Measurements from ENCODE around the gene GAGE12F.
"Not testable (repeated sequence)": the region's sequence is repeated elsewhere in the genome, so short reads cannot be mapped to it uniquely, and the experiment has no call there.

Gene GAGE12F, protein sequence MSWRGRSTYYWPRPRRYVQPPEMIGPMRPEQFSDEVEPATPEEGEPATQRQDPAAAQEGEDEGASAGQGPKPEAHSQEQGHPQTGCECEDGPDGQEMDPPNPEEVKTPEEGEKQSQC

DNA sequence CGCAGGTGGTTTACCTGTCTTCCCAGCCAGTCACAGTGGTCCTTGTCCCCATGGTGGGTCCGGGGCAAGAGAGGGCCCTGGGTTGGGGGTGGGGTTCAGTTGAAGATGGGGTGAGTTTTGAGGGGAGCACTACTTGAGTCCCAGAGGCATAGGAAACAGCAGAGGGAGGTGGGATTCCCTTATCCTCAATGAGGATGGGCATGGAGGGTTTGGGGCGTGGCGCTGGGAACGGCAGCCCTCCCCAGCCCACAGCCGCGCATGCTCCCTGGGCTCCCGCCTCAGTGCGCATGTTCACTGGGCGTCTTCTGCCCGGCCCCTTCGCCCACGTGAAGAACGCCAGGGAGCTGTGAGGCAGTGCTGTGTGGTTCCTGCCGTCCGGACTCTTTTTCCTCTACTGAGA, at the start of gene GAGE12F:
GAGE12F (plus strand) TSS at position 301 of the 400 bp plus-strand sequence. CDS start 1,155 bp downstream, outside the sequence.
- not testable (repeated sequence) for DNase-seq (ENCODE audit: low spot score)

DNA sequence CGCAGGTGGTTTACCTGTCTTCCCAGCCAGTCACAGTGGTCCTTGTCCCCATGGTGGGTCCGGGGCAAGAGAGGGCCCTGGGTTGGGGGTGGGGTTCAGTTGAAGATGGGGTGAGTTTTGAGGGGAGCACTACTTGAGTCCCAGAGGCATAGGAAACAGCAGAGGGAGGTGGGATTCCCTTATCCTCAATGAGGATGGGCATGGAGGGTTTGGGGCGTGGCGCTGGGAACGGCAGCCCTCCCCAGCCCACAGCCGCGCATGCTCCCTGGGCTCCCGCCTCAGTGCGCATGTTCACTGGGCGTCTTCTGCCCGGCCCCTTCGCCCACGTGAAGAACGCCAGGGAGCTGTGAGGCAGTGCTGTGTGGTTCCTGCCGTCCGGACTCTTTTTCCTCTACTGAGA, 28.8 kb upstream of the GAGE12F start, which contains the start of gene GAGE12C:
GAGE12C (plus strand) TSS at position 301 of the 400 bp plus-strand sequence. CDS start 1,155 bp downstream, outside the sequence.
- DNase-seq (ENCODE audit: low spot score), result not testable (repeated sequence)

DNA sequence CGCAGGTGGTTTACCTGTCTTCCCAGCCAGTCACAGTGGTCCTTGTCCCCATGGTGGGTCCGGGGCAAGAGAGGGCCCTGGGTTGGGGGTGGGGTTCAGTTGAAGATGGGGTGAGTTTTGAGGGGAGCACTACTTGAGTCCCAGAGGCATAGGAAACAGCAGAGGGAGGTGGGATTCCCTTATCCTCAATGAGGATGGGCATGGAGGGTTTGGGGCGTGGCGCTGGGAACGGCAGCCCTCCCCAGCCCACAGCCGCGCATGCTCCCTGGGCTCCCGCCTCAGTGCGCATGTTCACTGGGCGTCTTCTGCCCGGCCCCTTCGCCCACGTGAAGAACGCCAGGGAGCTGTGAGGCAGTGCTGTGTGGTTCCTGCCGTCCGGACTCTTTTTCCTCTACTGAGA, 19.2 kb upstream of the GAGE12F start, which contains the start of gene GAGE12D:
GAGE12D (plus strand) TSS at position 301 of the 400 bp plus-strand sequence. CDS start 1,155 bp downstream, outside the sequence.
- DNase-seq (ENCODE audit: low spot score), result not testable (repeated sequence)

DNA sequence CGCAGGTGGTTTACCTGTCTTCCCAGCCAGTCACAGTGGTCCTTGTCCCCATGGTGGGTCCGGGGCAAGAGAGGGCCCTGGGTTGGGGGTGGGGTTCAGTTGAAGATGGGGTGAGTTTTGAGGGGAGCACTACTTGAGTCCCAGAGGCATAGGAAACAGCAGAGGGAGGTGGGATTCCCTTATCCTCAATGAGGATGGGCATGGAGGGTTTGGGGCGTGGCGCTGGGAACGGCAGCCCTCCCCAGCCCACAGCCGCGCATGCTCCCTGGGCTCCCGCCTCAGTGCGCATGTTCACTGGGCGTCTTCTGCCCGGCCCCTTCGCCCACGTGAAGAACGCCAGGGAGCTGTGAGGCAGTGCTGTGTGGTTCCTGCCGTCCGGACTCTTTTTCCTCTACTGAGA, 9.7 kb upstream of the GAGE12F start, which contains the start of gene GAGE12E:
GAGE12E (plus strand) TSS at position 301 of the 400 bp plus-strand sequence. CDS start 1,155 bp downstream, outside the sequence.
- not testable (repeated sequence) for DNase-seq (ENCODE audit: low spot score)

DNA sequence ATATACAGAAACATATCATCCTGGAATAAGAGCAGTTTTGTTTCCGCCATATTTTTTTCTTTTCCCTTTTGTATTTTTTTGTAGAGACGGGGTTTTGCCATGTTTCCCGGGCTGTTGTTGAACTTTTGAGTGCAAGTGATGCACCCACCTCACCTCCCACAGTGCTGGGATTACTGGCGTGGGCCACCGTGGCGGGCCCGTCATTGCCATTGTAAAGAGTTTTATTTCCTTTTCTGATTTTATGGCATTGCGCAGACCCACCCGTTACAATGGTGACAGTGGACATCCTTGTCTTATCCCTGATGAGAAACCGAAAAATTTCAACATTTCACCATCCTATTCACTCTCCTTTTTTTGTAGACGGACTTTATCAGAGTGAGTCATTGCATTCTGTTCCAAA, 8.1 kb downstream of the GAGE12F start:
- not testable (repeated sequence) for DNase-seq (ENCODE audit: low spot score)

DNA sequence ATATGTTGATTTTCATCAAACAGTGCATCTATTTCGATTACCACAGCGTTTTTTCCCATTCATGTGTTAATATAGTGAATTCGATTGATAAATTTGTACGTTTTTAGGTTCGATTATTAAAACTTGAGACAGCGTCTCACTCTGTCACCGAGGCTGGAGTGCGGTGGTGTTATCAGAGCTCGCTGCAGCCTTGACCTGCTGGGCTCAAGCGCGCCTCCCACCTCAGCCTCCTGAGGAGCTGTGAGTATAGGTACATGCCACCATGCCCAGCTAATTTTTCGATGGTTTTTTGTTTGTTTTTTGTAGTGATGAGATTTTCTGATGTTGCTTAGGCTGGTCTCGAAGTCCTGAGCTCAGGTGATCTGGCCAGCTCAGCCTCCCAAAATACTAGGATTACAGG, 8.5 kb downstream of the GAGE12F start:
- DNase-seq (ENCODE audit: low spot score), result not testable (repeated sequence)

DNA sequence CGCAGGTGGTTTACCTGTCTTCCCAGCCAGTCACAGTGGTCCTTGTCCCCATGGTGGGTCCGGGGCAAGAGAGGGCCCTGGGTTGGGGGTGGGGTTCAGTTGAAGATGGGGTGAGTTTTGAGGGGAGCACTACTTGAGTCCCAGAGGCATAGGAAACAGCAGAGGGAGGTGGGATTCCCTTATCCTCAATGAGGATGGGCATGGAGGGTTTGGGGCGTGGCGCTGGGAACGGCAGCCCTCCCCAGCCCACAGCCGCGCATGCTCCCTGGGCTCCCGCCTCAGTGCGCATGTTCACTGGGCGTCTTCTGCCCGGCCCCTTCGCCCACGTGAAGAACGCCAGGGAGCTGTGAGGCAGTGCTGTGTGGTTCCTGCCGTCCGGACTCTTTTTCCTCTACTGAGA, 9.5 kb downstream of the GAGE12F start, which contains the start of gene GAGE12G:
GAGE12G (plus strand) TSS at position 301 of the 400 bp plus-strand sequence. CDS start 1,155 bp downstream, outside the sequence.
- DNase-seq (ENCODE audit: low spot score), result not testable (repeated sequence)

DNA sequence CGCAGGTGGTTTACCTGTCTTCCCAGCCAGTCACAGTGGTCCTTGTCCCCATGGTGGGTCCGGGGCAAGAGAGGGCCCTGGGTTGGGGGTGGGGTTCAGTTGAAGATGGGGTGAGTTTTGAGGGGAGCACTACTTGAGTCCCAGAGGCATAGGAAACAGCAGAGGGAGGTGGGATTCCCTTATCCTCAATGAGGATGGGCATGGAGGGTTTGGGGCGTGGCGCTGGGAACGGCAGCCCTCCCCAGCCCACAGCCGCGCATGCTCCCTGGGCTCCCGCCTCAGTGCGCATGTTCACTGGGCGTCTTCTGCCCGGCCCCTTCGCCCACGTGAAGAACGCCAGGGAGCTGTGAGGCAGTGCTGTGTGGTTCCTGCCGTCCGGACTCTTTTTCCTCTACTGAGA, 19.0 kb downstream of the GAGE12F start, which contains the start of gene GAGE12H:
GAGE12H (plus strand) TSS at position 301 of the 400 bp plus-strand sequence. CDS start 1,155 bp downstream, outside the sequence.
- DNase-seq (ENCODE audit: low spot score), result not testable (repeated sequence)

DNA sequence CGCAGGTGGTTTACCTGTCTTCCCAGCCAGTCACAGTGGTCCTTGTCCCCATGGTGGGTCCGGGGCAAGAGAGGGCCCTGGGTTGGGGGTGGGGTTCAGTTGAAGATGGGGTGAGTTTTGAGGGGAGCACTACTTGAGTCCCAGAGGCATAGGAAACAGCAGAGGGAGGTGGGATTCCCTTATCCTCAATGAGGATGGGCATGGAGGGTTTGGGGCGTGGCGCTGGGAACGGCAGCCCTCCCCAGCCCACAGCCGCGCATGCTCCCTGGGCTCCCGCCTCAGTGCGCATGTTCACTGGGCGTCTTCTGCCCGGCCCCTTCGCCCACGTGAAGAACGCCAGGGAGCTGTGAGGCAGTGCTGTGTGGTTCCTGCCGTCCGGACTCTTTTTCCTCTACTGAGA, 28.6 kb downstream of the GAGE12F start, which contains the start of gene GAGE2A:
GAGE2A (plus strand) TSS at position 301 of the 400 bp plus-strand sequence. CDS start 1,155 bp downstream, outside the sequence.
- DNase-seq (ENCODE audit: low spot score), result not testable (repeated sequence)

DNA sequence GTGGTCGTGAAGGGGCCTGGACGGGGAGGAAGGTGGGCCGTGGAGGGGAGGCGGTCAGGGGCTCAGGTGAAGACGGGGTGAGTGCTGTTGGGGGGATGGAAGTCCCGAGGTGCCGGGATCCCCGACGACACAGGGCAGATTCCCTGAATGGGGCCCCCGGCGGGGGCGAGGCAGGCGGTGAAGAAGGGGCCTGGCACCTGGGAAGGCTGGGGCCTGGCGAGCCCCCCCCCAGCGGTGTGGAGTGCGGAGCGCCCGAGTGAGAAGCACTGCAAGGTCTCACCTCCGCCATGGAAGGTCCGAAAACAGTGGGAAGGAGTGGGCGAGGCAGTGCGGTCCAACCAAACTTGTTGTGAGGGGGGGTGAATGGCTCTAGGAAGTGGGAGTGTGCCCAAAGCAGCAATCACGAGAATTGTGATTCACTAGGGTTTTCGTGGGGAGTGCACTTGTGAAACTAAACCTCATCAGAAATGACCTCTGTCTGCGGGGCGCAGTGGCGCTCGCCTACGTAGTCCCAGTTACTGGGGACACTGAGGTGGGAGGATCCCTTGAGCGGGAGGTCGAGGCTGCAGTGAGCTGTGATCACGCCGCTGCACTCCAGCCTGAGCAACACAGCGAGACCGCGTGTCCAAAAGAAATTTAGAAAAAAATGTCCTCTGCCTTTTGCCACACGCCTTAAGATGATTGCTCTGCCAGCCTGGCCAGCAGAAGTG, 29.3 kb downstream of the GAGE12F start:
- not testable (repeated sequence) for DNase-seq (ENCODE audit: low spot score)

DNA sequence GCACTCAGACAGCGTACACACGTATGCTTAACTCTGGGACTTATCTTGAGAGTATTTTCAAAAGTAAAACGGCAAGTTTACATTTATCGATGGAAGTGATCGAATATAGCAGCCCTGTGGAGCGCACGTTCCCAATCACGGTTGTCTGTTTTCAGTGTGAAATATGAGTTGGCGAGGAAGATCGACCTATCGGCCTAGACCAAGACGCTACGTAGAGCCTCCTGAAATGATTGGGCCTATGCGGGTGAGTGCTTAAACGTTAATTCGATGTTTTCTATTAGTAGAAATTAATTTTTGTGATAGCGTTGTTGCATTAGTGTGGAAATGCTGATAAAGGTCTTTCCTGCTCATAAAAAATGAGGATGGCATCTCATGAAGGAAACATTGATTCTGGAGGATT, 29.8 kb downstream of the GAGE12F start:
- not testable (repeated sequence) for DNase-seq (ENCODE audit: low spot score)

DNA sequence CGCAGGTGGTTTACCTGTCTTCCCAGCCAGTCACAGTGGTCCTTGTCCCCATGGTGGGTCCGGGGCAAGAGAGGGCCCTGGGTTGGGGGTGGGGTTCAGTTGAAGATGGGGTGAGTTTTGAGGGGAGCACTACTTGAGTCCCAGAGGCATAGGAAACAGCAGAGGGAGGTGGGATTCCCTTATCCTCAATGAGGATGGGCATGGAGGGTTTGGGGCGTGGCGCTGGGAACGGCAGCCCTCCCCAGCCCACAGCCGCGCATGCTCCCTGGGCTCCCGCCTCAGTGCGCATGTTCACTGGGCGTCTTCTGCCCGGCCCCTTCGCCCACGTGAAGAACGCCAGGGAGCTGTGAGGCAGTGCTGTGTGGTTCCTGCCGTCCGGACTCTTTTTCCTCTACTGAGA, 38.1 kb downstream of the GAGE12F start, which contains the start of gene GAGE1:
GAGE1 (plus strand) TSS at position 301 of the 400 bp plus-strand sequence. CDS start 1,155 bp downstream, outside the sequence.
- not testable (repeated sequence) for DNase-seq (ENCODE audit: low spot score)

DNA sequence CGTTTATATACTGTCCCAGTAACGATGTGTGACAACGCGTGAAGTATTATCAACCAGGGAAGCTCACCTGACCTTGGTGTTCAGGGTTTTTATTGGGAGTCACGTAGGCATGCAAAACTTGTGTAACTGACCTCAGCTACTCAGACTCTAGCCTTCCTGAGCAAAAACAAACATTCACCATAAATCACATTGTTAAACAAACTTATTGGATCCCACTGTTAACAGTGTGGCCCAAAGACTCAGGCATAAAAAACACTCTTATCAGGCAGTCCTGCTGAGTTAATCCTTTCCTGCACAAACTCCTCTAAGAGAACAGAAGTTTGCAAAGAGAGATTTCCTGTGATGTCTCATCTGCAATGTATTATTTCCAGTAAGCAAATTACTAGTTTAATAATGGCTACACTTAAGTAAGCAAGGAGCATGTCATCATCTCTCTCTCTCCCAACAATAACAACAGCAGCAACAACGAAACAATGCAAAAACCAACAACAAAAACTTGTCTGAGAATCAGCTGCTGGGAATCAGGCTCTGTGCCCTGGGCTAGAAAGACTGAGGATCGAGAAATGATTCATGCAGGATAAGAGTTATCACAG, 50.2 kb downstream of the GAGE12F start:
- DNase-seq (ENCODE audit: low spot score), result no peak

Data from hematopoietic multipotent progenitor cell treated with erythropoietin and hydrocortisone succinate and interleukin-3 and kit ligand, for 17 days (in vitro differentiated cells).